Fibroblast of lung (primary cell): ENCODE measurements around the gene TP63. TPM values are rescaled to one million over a fixed set of nuclear protein-coding genes. Genes with fewer than 3 reads are reported as not detected.

Experiments
- DNase-seq, 2 donors: peaks; one replicate each; pipeline versions ENCODE4 v3.0.0 to v3.0.0-alpha.2; 2010; ENCODE audit warnings: low read depth in 2 of 2
- H2AFZ ChIP-seq: 2 replicates; pipeline ENCODE4 v1.5.1; 2012; ENCODE audit warnings: low read length, control low read depth, inconsistent platforms
- H3K27ac ChIP-seq: 2 replicates; pipeline ENCODE4 v1.5.1; 2011; ENCODE audit warnings: low read length, control low read depth; ENCODE audit not compliant: insufficient read depth
- H3K27me3 ChIP-seq: 2 replicates; pipeline ENCODE4 v1.5.1; 2011; ENCODE audit warnings: mild to moderate bottlenecking, low read length; ENCODE audit not compliant: control insufficient read depth, insufficient read depth
- H3K36me3 ChIP-seq: 2 replicates; pipeline ENCODE4 v1.5.1; 2011; ENCODE audit warnings: low read length; ENCODE audit not compliant: control insufficient read depth, insufficient read depth
- H3K4me1 ChIP-seq: 2 replicates; pipeline ENCODE4 v1.5.1; 2011; ENCODE audit warnings: low read length; ENCODE audit not compliant: control insufficient read depth, insufficient read depth; ENCODE audit errors: extremely low read depth
- H3K4me2 ChIP-seq: 2 replicates; pipeline ENCODE4 v1.5.1; 2011; ENCODE audit warnings: low read length, control low read depth; ENCODE audit not compliant: insufficient read depth; ENCODE audit errors: extremely low read depth
- H3K4me3 ChIP-seq, 4 experiments: fragments of 200-600 bp in 1 of 4; sonication (generic) in 1 of 4; replicated peaks in 1 of 4; 2 replicates each; pipeline ENCODE4 v1.5.1; 2011 to 2016; ENCODE audit warnings: low read length in 4 of 4, low read depth in 3 of 4, mild to moderate bottlenecking in 3 of 4, control low read depth in 2 of 4, inconsistent platforms in 1 of 4, mixed read lengths in 1 of 4; ENCODE audit not compliant: insufficient read depth in 1 of 4; ENCODE audit errors: control extremely low read depth in 1 of 4
- H3K79me2 ChIP-seq: 2 replicates; pipeline ENCODE4 v1.5.1; 2012; ENCODE audit warnings: mild to moderate bottlenecking, low read length, inconsistent platforms; ENCODE audit not compliant: control insufficient read depth, insufficient read depth
- H3K9ac ChIP-seq: 2 replicates; pipeline ENCODE4 v1.5.1; 2011; ENCODE audit warnings: mild to moderate bottlenecking, low read length, control low read depth; ENCODE audit not compliant: insufficient read depth
- H3K9me3 ChIP-seq: 2 replicates; pipeline ENCODE4 v1.5.1; 2012; ENCODE audit warnings: low read depth, low read length; ENCODE audit not compliant: control insufficient read depth, insufficient read depth
- H4K20me1 ChIP-seq: 2 replicates; pipeline ENCODE4 v1.5.1; 2011; ENCODE audit warnings: low read length; ENCODE audit not compliant: control insufficient read depth, insufficient read depth; ENCODE audit errors: extremely low read depth
- EZH2 ChIP-seq: IDR thresholded peaks from 2 replicates; pipeline ENCODE4 v1.5.1; 2012; ENCODE audit warnings: low read length, control low read depth, mild to moderate bottlenecking; ENCODE audit errors: missing control alignments
- polyA plus RNA-seq, 2 donors: library from polyadenylated mRNA; depleted of rRNA in 1 of 2; stranded (reverse) in 1 of 2; unstranded in 1 of 2; fragments of >200 nt; gene quantifications; 2 replicates each; pipeline ENCODE4 v1.2.1, GENCODE V29; 2011 to 2012; ENCODE audit warnings: missing spikeins in 1 of 2
- total RNA-seq: library from RNA; depleted of rRNA; stranded (reverse); fragments of >200 nt; gene quantifications from 2 replicates; pipeline ENCODE4 v1.2.1, GENCODE V29; 2014
- TF ChIP-seq, protein P1 (sequence below), 2 donors: IDR thresholded peaks in 1 of 2; conservative IDR thresholded peaks in 1 of 2; 1 replicate in 1 of 2; 2 replicates in 1 of 2; pipeline ENCODE4 v1.5.1; 2011 to 2012; ENCODE audit warnings: low read length in 2 of 2, control low read depth in 1 of 2, inconsistent platforms in 1 of 2, low read depth in 1 of 2, mild to moderate bottlenecking in 1 of 2

TP63 gene
- total and polyA plus RNA-seq, 2 donors (not counting 1 experiment from before 2014, with no cell fraction given): 0.06 TPM; not detected in 1

GRCh38 chr3:189908646-189909045, 277.5 kb downstream of the TP63 start:
- TF ChIP-seq, protein P1, sequence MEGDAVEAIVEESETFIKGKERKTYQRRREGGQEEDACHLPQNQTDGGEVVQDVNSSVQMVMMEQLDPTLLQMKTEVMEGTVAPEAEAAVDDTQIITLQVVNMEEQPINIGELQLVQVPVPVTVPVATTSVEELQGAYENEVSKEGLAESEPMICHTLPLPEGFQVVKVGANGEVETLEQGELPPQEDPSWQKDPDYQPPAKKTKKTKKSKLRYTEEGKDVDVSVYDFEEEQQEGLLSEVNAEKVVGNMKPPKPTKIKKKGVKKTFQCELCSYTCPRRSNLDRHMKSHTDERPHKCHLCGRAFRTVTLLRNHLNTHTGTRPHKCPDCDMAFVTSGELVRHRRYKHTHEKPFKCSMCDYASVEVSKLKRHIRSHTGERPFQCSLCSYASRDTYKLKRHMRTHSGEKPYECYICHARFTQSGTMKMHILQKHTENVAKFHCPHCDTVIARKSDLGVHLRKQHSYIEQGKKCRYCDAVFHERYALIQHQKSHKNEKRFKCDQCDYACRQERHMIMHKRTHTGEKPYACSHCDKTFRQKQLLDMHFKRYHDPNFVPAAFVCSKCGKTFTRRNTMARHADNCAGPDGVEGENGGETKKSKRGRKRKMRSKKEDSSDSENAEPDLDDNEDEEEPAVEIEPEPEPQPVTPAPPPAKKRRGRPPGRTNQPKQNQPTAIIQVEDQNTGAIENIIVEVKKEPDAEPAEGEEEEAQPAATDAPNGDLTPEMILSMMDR (conservative IDR thresholded peaks at IDR 0.05 in 1 of 2, IDR thresholded peaks at IDR 0.05 in 1 of 2; ENCODE audit: low read depth in 1 of 2, low read length in 2 of 2): no peak
- no peak for TF ChIP-seq EZH2
- Histone ChIP-seq H4K20me1 (no peaks in the 10 kb centered on the region), H3K36me3 (no peaks in the 10 kb centered on the region), H3K9ac (no peak overlapping the region), H3K4me3 (no peak overlapping the region), H3K79me2 (no peaks in the 10 kb centered on the region), H3K27ac (no peak overlapping the region), H2AFZ (no peak overlapping the region), H3K4me2 (no peak overlapping the region), H3K4me1 (peaks cover 5% of the 10 kb centered on the region), H3K9me3 (no peaks in the 10 kb centered on the region), H3K27me3 (no peaks in the 10 kb centered on the region)
- peak; percentile 2 to 84 for DNase-seq

- Histone ChIP-seq H3K36me3 (no peaks in the 10 kb centered on the region), H2AFZ (no peak overlapping the region), H4K20me1 (no peaks in the 10 kb centered on the region), H3K9me3 (no peaks in the 10 kb centered on the region), H3K79me2 (no peaks in the 10 kb centered on the region), H3K4me3 (no peak overlapping the region), H3K27ac (no peak overlapping the region), H3K4me1 (peaks cover 5% of the 10 kb centered on the region), H3K9ac (no peak overlapping the region), H3K27me3 (no peaks in the 10 kb centered on the region), H3K4me2 (no peak overlapping the region)
- TF ChIP-seq EZH2: no peak
- TF ChIP-seq, protein P1 (conservative IDR thresholded peaks at IDR 0.05 in 1 of 2, IDR thresholded peaks at IDR 0.05 in 1 of 2; ENCODE audit: low read depth in 1 of 2, low read length in 2 of 2): no peak
- no peak for DNase-seq
These were observed 277.9 kb downstream of the TP63 start for GRCh38 chr3:189909139-189909538.

DNA sequence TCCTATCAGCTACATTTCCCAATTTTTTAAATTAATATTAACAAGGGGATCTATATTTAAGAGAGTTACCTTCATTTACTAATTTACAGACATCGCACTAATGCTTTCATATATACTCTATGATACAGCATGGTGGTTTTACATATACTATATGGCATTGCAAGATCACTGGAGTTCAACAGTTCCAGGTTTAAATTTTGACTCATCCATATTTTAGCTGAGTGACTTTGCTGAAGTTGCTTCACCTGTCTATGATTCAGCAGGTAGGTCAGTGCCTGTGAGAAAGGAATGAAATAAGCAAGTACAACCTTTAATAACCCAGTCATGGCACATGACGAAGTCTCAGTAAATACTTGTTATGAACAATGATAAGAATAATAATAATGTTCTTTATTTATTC, 278.4 kb downstream of the TP63 start:
- DNase-seq: no peak
- Histone ChIP-seq H3K4me3 (no peak overlapping the region), H3K36me3 (no peaks in the 10 kb centered on the region), H3K4me1 (peaks cover 5% of the 10 kb centered on the region), H2AFZ (no peak overlapping the region), H4K20me1 (no peaks in the 10 kb centered on the region), H3K27me3 (no peaks in the 10 kb centered on the region), H3K9me3 (no peaks in the 10 kb centered on the region), H3K9ac (no peak overlapping the region), H3K79me2 (no peaks in the 10 kb centered on the region), H3K27ac (no peak overlapping the region), H3K4me2 (no peak overlapping the region)
- TF ChIP-seq, protein P1 (conservative IDR thresholded peaks at IDR 0.05 in 1 of 2, IDR thresholded peaks at IDR 0.05 in 1 of 2; ENCODE audit: low read depth in 1 of 2, low read length in 2 of 2): no peak
- no peak for TF ChIP-seq EZH2
